WTC11 (cell line): ENCODE results near the gene MYL10.

Source experiments
- CTCF ChIP-seq: fragments of 200-600 bp; IDR thresholded peaks from 2 replicates; pipeline ENCODE4 v1.8.0; 2022; ENCODE audit warnings: antibody characterized with exemption
- E2F1 ChIP-seq: sonication (generic); formaldehyde crosslinking; IDR thresholded peaks from 2 replicates; pipeline ENCODE4 v1.8.0; 2022; ENCODE audit warnings: mild to moderate bottlenecking, missing genetic modification reagents
- ESRRA ChIP-seq: sonication (generic); formaldehyde crosslinking; IDR thresholded peaks from 2 replicates; pipeline ENCODE4 v1.8.1; 2022; ENCODE audit warnings: mild to moderate bottlenecking, missing genetic modification reagents, borderline replicate concordance
- NR1H2 ChIP-seq: sonication (generic); formaldehyde crosslinking; IDR thresholded peaks from 2 replicates; pipeline ENCODE4 v1.9.0; 2021; ENCODE audit warnings: mild to moderate bottlenecking, moderate library complexity, missing genetic modification reagents
- USF1 ChIP-seq: sonication (generic); formaldehyde crosslinking; IDR thresholded peaks from 2 replicates; pipeline ENCODE4 v1.8.0; 2022; ENCODE audit warnings: mild to moderate bottlenecking, missing genetic modification reagents

GRCh38 chr7:101572156-101572555 is 56.9 kb downstream of the MYL10 start:
- no peak for TF ChIP-seq ESRRA (CRISPR knock-in tag)
- no peak for TF ChIP-seq CTCF
- no peak for TF ChIP-seq NR1H2 (CRISPR knock-in tag)
- no peak for TF ChIP-seq E2F1
- no peak for TF ChIP-seq USF1 (CRISPR knock-in tag)
